Stimulated activated CD8-positive, alpha-beta memory T cell treated with anti-CD3 and anti-CD28 coated beads, Interleukin-15, amount 100 ng/mL, for 4 hours (primary cell): ENCODE measurements around the gene TP63.

Experiments used
- DNase-seq, 2 donors: peaks; one replicate each; pipeline ENCODE4 v3.0.0-alpha.2; 2020; ENCODE audit warnings: low read depth in 2 of 2

The TP63 gene

DNA sequence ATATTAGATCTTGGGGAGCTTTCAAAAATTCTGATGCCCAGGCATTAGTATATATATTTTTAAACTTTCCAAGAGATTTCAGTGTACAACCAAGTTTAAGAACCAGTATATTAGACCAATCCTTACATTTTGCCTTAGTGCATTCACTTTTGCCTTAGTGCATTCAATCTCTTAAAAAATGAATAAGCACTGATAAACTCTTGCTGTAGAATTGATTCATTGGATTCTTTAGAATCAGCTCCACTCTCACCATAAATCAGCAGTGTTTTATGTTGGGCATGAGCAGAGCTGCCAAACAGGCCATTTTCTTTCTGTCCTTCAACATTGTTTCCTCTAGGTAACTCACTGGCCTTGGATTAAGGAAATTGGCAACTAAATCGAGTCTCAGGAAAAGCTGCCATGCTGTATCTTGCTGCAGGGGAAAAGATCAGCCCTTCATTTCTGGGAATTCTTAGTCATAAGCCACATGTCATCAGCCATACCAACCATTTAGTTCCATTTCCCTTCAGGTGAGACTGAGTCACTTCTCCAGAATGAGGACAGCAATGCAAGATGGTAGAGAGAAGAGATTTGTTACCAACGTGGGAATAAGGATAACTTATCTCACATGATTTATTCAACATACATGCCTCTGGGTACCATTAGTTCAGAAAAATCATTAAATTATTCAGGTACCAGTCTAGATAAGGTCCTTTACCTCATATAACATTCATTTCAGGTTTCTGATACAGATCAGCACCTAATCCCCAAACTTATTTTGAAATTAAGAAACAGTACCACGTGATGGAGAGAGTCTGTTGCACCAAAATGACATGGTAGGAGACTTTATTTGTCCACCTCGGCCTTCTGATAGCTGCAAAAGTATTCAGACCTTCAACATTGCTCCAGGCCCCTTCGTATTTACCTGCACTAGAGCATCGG, 297.0 kb downstream of the TP63 start:
- no peak for DNase-seq

- no peak for DNase-seq
Measured at GRCh38 chr3:189936201-189936945, 305.2 kb downstream of the TP63 start.

DNA sequence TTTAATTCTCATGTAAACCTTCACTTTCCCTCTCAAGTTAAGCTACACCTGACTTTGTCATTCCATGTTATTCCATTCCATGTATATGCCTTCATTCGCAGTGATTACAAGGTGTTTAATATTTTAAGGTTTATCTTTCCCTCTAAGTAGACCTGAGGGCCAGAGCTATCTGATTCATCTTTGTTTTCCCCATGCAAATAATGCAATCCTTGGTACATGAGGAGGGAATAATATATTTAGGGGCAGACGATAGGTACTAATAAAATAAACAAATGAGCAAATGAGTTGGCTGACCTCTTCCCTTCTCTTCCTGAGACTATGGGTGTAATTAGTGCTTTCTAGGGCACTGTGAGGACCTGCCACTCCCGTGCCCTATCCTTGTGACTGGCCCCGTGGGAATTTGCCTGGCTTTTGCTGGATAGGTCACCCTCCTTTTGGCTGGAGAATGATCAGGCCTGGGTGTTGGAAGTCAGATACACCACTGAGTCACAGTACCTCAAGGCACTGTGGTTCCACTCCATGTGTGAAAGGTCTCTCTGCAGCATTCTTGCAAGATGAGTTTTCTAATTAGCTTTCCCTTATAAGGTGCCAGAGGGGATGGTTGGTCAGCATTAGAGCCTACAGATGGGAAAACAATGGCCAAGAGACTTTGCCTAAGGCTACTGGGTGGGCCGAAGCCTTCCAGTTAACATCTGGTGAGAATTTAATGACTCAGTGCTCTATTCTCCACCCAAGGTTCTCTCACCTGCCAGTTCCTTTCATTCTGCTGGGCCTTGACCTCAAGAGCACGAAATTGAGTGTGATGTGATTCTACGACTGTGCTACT, 306.3 kb downstream of the TP63 start:
- no peak for DNase-seq

DNA sequence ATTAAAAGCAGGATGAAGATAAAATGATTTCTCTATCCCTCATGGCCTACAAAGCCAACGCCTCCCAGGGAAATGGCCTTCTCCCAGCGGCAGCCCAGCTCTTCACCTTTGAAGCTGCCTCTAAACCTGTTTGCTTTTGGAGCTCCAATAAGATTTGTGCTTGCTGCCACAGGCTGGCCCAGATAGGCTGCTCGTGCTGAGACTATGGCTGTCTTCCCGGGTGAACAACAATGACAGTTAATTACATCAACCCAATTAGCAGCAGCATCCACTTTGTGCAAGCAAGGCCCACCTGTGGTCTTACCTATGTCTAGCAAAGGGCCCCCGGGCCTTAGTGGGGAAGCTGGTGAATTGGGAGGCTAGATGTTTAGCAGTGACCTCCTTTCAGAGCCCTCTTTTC, 309.9 kb downstream of the TP63 start:
- no peak for DNase-seq

DNA sequence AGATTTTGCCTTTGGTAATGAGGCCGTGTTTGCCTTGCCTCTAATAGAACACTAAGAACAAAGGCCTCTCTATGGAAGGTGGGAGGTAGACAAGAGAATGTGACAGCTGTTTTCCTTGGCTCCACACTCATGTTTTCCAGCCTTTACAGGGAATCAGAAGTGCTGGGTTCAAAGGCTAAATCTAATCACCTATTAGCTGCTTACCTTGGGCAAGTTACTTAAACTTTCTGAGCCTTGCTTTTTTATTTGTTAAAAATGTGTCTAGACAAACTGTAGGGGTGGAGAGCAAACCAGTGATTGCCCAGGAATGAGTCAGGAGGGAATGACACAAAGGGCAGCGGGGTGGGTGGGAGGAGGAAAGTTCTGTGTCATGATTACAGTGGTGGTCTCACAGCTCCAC, 310.5 kb downstream of the TP63 start:
- no peak for DNase-seq

DNA sequence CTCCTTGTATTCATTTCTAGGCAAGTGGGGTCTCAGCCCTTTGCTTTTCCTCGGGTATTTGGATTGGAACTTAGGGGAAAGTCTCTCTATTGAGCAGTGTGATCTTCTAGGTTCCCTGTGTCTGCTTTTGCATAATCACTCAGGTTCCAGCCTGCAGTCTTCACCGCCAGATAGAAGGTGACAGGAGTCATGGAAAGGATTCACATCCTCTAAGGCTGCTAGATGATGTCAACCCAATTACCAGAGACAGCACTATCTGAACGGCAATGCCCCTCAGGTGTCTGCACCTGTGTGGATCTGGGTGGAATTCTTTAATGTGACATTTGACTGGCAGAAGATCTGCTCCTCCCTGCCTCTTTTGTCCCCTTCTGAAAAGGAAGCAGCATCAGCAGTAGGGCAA, 311.8 kb downstream of the TP63 start:
- DNase-seq = no peak

GRCh38 chr3:189944285-189945145, 313.3 kb downstream of the TP63 start:
- no peak for DNase-seq

DNA sequence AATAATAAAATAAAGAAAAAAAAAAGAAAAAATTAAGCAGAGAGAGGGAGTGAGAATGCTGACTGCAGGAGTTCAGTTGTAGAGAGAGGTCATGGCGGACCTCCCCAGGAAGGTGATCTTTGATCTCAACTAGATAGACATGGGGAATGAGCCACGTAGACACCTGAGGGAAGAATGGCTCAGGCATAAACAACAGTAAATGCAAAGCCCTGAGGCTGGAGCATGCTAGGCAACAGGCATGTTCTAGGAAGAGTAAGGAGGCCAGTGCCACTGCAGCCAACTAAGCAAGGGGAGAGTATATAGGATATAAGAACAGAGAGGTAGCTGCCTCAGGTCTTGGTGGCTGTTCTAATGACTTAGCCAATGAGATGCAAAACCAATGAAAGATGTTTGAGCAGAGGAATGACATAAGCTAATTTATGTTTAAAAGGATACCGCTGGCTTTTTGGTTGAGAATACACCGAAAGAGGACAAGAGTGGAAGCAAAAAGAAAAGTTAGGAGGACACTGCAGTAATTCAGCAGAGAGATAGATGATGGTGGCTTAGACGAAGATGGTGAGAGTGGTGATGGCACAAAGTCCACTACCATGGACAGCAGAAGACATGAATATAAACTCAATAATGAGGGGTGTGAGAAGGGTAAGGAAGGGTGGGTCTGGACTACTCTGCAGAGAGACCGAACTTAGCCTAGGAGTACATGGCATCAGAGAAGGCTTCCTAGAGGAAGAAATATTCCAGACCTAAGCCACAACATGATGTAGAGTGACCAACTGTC, 314.9 kb downstream of the TP63 start:
- no peak for DNase-seq
